Neuronal stem cell (in vitro differentiated cells): ENCODE results near the gene TBC1D4.

Experiments
- DNase-seq: peaks from one replicate; pipeline ENCODE4 v3.0.0-alpha.2; 2013; ENCODE audit warnings: low spot score
- H2AFZ ChIP-seq: one replicate; pipeline ENCODE4 v1.6.1; 2013; ENCODE audit warnings: mild to moderate bottlenecking, low read length, inconsistent platforms
- H2AK5ac ChIP-seq: 2 replicates; pipeline ENCODE4 v1.6.1; 2013; ENCODE audit warnings: low read depth, mild to moderate bottlenecking, inconsistent platforms, low read length, moderate library complexity, mixed read lengths
- H2BK120ac ChIP-seq: 2 replicates; pipeline ENCODE4 v1.6.1; 2013; ENCODE audit warnings: low read depth, mild to moderate bottlenecking, inconsistent platforms, low read length, moderate library complexity, mixed read lengths
- H2BK12ac ChIP-seq: one replicate; pipeline ENCODE4 v1.6.1; 2013; ENCODE audit warnings: low read length, inconsistent platforms
- H2BK15ac ChIP-seq: 2 replicates; pipeline ENCODE4 v1.6.1; 2013; ENCODE audit warnings: mild to moderate bottlenecking, low read length, inconsistent platforms, mixed read lengths
- H2BK5ac ChIP-seq: one replicate; pipeline ENCODE4 v1.6.1; 2013; ENCODE audit warnings: inconsistent platforms, mild to moderate bottlenecking, low read length, moderate library complexity
- H3K14ac ChIP-seq: one replicate; pipeline ENCODE4 v1.6.1; 2013; ENCODE audit warnings: low read length, inconsistent platforms
- H3K18ac ChIP-seq: 2 replicates; pipeline ENCODE4 v1.6.1; 2013; ENCODE audit warnings: low read length, inconsistent platforms
- H3K23ac ChIP-seq: 2 replicates; pipeline ENCODE4 v1.6.1; 2013; ENCODE audit warnings: low read depth, mild to moderate bottlenecking, mixed read lengths, low read length, inconsistent platforms; ENCODE audit not compliant: poor library complexity
- H3K27ac ChIP-seq: replicated peaks from 3 replicates; pipeline ENCODE4 v1.5.1; 2013; ENCODE audit warnings: low read length, inconsistent platforms
- H3K27me3 ChIP-seq, 3 experiments: 2 replicates each; pipeline ENCODE4 v1.6.1; 2013; ENCODE audit warnings: low read length in 3 of 3, mild to moderate bottlenecking in 2 of 3, inconsistent platforms in 1 of 3, low read depth in 1 of 3, mixed read lengths in 1 of 3, moderate library complexity in 1 of 3; ENCODE audit not compliant: control insufficient read depth in 3 of 3, insufficient read depth in 3 of 3
- H3K36me3 ChIP-seq, 2 donors: replicated peaks in 1 of 2; 2 replicates each; pipeline ENCODE4 v1.6.1; 2013; ENCODE audit warnings: low read length in 2 of 2; ENCODE audit not compliant: control insufficient read depth in 2 of 2, insufficient read depth in 2 of 2
- H3K4ac ChIP-seq: 2 replicates; pipeline ENCODE4 v1.6.1; 2013; ENCODE audit warnings: inconsistent platforms, mild to moderate bottlenecking, low read length, moderate library complexity
- H3K4me1 ChIP-seq, 2 donors: 1 replicate in 1 of 2; 2 replicates in 1 of 2; pipeline ENCODE4 v1.6.1; 2013; ENCODE audit warnings: low read length in 2 of 2, low read depth in 1 of 2; ENCODE audit not compliant: control insufficient read depth in 2 of 2, insufficient read depth in 1 of 2
- H3K4me2 ChIP-seq: one replicate; pipeline ENCODE4 v1.6.1; 2013; ENCODE audit warnings: mild to moderate bottlenecking, low read length, inconsistent platforms; ENCODE audit not compliant: insufficient read depth, poor library complexity, severe bottlenecking
- H3K4me3 ChIP-seq, 2 donors: 2 replicates each; pipeline ENCODE4 v1.5.1; 2013; ENCODE audit warnings: low read length in 2 of 2, mild to moderate bottlenecking in 2 of 2, inconsistent platforms in 1 of 2, moderate library complexity in 1 of 2
- H3K79me1 ChIP-seq: one replicate; pipeline ENCODE4 v1.6.1; 2013; ENCODE audit warnings: low read depth, mild to moderate bottlenecking, inconsistent platforms, low read length, moderate library complexity
- H3K9ac ChIP-seq: one replicate; pipeline ENCODE4 v1.6.1; 2013; ENCODE audit warnings: mild to moderate bottlenecking, low read depth, low read length, inconsistent platforms; ENCODE audit not compliant: poor library complexity
- H3K9me3 ChIP-seq, 2 donors: replicated peaks in 1 of 2; 2 replicates each; pipeline versions ENCODE3 to v1.6.1; 2013; ENCODE audit warnings: low read length in 2 of 2, mild to moderate bottlenecking in 2 of 2, inconsistent platforms in 1 of 2, low read depth in 1 of 2, mixed read lengths in 1 of 2, moderate library complexity in 1 of 2; ENCODE audit not compliant: control insufficient read depth in 2 of 2, insufficient read depth in 1 of 2
- H4K8ac ChIP-seq: one replicate; pipeline ENCODE4 v1.6.1; 2013; ENCODE audit warnings: low read depth, mild to moderate bottlenecking, inconsistent platforms, low read length, moderate library complexity
- H4K91ac ChIP-seq: one replicate; pipeline ENCODE4 v1.6.1; 2013; ENCODE audit warnings: low read length, low read depth, mild to moderate bottlenecking, inconsistent platforms; ENCODE audit not compliant: poor library complexity
- WGBS, 2 donors: extraction: QIAGEN DNeasy Blood & Tissue Kit; methylation state at CpG; one replicate each; pipeline ENCODE4 v1.1.7; 2013; ENCODE audit warnings: missing lambda C conversion rate in 2 of 2, mixed read lengths in 1 of 2; ENCODE audit not compliant: insufficient read length in 2 of 2, insufficient replicate concordance in 1 of 2; ENCODE audit errors: extremely low coverage in 2 of 2; 5-methylcytosine and 5-hydroxymethylcytosine counted together

TBC1D4 gene

GRCh38 chr13:75511051-75511625, 29.2 kb upstream of the TBC1D4 start:
- H2AFZ ChIP-seq: no peak overlapping the region
- no peak overlapping the region for H2BK120ac ChIP-seq
- H3K4me2 ChIP-seq: no peak overlapping the region
- no peak overlapping the region for H2BK12ac ChIP-seq
- no peak overlapping the region for H3K9ac ChIP-seq
- H2BK15ac ChIP-seq: no peak overlapping the region
- DNase-seq: no peak
- H3K27me3 ChIP-seq: no peaks in the 10 kb centered on the region
- H2BK5ac ChIP-seq: no peak overlapping the region
- H4K8ac ChIP-seq: no peak overlapping the region
- H3K4me3 ChIP-seq: no peak overlapping the region
- H3K4ac ChIP-seq: no peak overlapping the region
- no peak overlapping the region for H4K91ac ChIP-seq
- no peak overlapping the region for H3K23ac ChIP-seq
- no peaks in the 10 kb centered on the region for H3K4me1 ChIP-seq
- H2AK5ac ChIP-seq: no peak overlapping the region
- no peak overlapping the region for H3K14ac ChIP-seq
- H3K9me3 ChIP-seq: no peaks in the 10 kb centered on the region
- H3K36me3 ChIP-seq: no peaks in the 10 kb centered on the region
- H3K79me1 ChIP-seq: no peaks in the 10 kb centered on the region
- H3K27ac ChIP-seq: no peak overlapping the region
- WGBS, 2 donors: no CpG with 5 or more reads among the region's 3 CpGs
- no peak overlapping the region for H3K18ac ChIP-seq

- Histone ChIP-seq H3K4ac (no peak overlapping the region), H4K8ac (no peak overlapping the region), H3K36me3 (no peaks in the 10 kb centered on the region), H4K91ac (no peak overlapping the region), H3K4me1 (no peaks in the 10 kb centered on the region), H3K4me3 (no peak overlapping the region), H3K79me1 (no peaks in the 10 kb centered on the region), H3K4me2 (no peak overlapping the region), H2BK120ac (no peak overlapping the region), H2BK12ac (no peak overlapping the region), H2BK15ac (peak overlapping the region; percentile 28), H3K23ac (no peak overlapping the region), H3K9ac (peak overlapping the region; percentile 68), H3K14ac (peak overlapping the region; percentile 57), H3K9me3 (no peaks in the 10 kb centered on the region), H3K27me3 (no peaks in the 10 kb centered on the region), H2AK5ac (no peak overlapping the region), H2AFZ (no peak overlapping the region), H2BK5ac (no peak overlapping the region), H3K18ac (peak overlapping the region; percentile 42), H3K27ac (no peak overlapping the region)
- no CpG with 5 or more reads among the region's 6 CpGs for WGBS, 2 donors
- no peak for DNase-seq
Observed at GRCh38 chr13:75508002-75508548, 26.1 kb upstream of the TBC1D4 start.

GRCh38 chr13:75507027-75508001, 25.3 kb upstream of the TBC1D4 start:
- no peak overlapping the region for H4K8ac ChIP-seq
- no peak overlapping the region for H3K4me2 ChIP-seq
- H3K27ac ChIP-seq: no peak overlapping the region
- no peak for DNase-seq
- H2BK120ac ChIP-seq: no peak overlapping the region
- no peaks in the 10 kb centered on the region for H3K79me1 ChIP-seq
- H3K4me1 ChIP-seq: no peaks in the 10 kb centered on the region
- H3K4ac ChIP-seq: no peak overlapping the region
- H2AK5ac ChIP-seq: no peak overlapping the region
- no peaks in the 10 kb centered on the region for H3K36me3 ChIP-seq
- H3K18ac ChIP-seq: peak overlapping the region; percentile 19
- no peaks in the 10 kb centered on the region for H3K27me3 ChIP-seq
- H2BK15ac ChIP-seq: no peak overlapping the region
- no peak overlapping the region for H4K91ac ChIP-seq
- H2BK5ac ChIP-seq: no peak overlapping the region
- H2BK12ac ChIP-seq: no peak overlapping the region
- no peak overlapping the region for H3K9ac ChIP-seq
- no peak overlapping the region for H3K4me3 ChIP-seq
- peak overlapping the region; percentile 47 for H3K14ac ChIP-seq
- no peak overlapping the region for H2AFZ ChIP-seq
- no CpG with 5 or more reads among the region's 10 CpGs for WGBS, 2 donors
- no peak overlapping the region for H3K23ac ChIP-seq
- H3K9me3 ChIP-seq: no peaks in the 10 kb centered on the region

GRCh38 chr13:75506018-75506417, 24.0 kb upstream of the TBC1D4 start:
- no peaks in the 10 kb centered on the region for H3K79me1 ChIP-seq
- H4K91ac ChIP-seq: no peak overlapping the region
- H3K9me3 ChIP-seq: no peaks in the 10 kb centered on the region
- no peak overlapping the region for H2BK120ac ChIP-seq
- no peak overlapping the region for H3K27ac ChIP-seq
- no peak overlapping the region for H3K9ac ChIP-seq
- no peaks in the 10 kb centered on the region for H3K27me3 ChIP-seq
- no peak overlapping the region for H3K14ac ChIP-seq
- H2AFZ ChIP-seq: peak overlapping the region; percentile 38
- H2AK5ac ChIP-seq: no peak overlapping the region
- H2BK15ac ChIP-seq: no peak overlapping the region
- H3K18ac ChIP-seq: no peak overlapping the region
- WGBS, 2 donors: no CpG with 5 or more reads among the region's 1 CpG
- H4K8ac ChIP-seq: no peak overlapping the region
- no peak overlapping the region for H3K4me3 ChIP-seq
- H3K4me2 ChIP-seq: no peak overlapping the region
- no peak overlapping the region for H3K23ac ChIP-seq
- no peaks in the 10 kb centered on the region for H3K36me3 ChIP-seq
- no peak overlapping the region for H3K4ac ChIP-seq
- H2BK12ac ChIP-seq: no peak overlapping the region
- no peak for DNase-seq
- no peak overlapping the region for H2BK5ac ChIP-seq
- H3K4me1 ChIP-seq: no peaks in the 10 kb centered on the region
